Left cardiac atrium (tissue), 4 donors: Measurements from ENCODE around the gene RCC2. TPM values are rescaled to one million over a fixed set of nuclear protein-coding genes. Genes with fewer than 3 reads are reported as not detected.

Experiments
- ATAC-seq, 2 donors: fragments of 200-7000 bp; cut with Tn5 transposase; one replicate each; pipeline ENCODE4 v1.9.1; 2020; ENCODE audit warnings: mild to moderate bottlenecking in 2 of 2, moderate library complexity in 2 of 2
- DNase-seq: peaks from one replicate; pipeline ENCODE4 v3.0.0-alpha.2; 2020
- intact Hi-C, 2 donors: fragments of 100-400 bp; cut with DNase I; formaldehyde crosslinking; loops; one replicate each; pipeline versions ENCODE4 v1.14.1 to v1.15.1; 2022 to 2023
- total RNA-seq, 2 donors: library from RNA; stranded (reverse); fragmentation: NEBNext Ultra II Directional; extraction: Animal tissue kit (Norgen Biotek cat#: 25700); gene quantifications; one replicate each; pipeline ENCODE4 v1.2.1, GENCODE V29; 2021
- donor health status: DM: no; HTN: yes; CAD: no.
- donor health status: DM: no; HTN: yes; CAD: no; lungs with severe emphysema.
- donor health status: DM: yes; HTN: yes; CAD: no.
- donor health status: Dilated cardiomyopathy.

Gene RCC2
- total RNA-seq, 2 donors from 2014 or later, result 15.6 to 20.8 TPM

GRCh38 chr1:17358557-17358956, 80.9 kb downstream of the RCC2 start:
- intact Hi-C loops, result no loop called here
- ATAC-seq, result no peak
- DNase-seq, result no peak

Other genes starting within 250 kb of the RCC2 start
- gene PADI1, start 234.5 kb downstream of the RCC2 start, total RNA-seq, result not detected
- not detected for gene PADI3, start 190.6 kb downstream of the RCC2 start, total RNA-seq
- gene PADI4, start 131.5 kb downstream of the RCC2 start, total RNA-seq, result under 1 TPM; 0.38 to 0.63 TPM
- gene PADI6, start 67.5 kb downstream of the RCC2 start, total RNA-seq, result not detected
- 10 to 100 TPM; 40.6 to 44.9 TPM for gene ARHGEF10L, start 100.0 kb upstream of the RCC2 start, total RNA-seq